ENCODE measurements around the gene KRTAP10-10.
"Not testable (repeated sequence)": the region's sequence is repeated elsewhere in the genome, so short reads cannot be mapped to it uniquely, and the experiment has no call there.

- TF ChIP-seq, protein P1, sequence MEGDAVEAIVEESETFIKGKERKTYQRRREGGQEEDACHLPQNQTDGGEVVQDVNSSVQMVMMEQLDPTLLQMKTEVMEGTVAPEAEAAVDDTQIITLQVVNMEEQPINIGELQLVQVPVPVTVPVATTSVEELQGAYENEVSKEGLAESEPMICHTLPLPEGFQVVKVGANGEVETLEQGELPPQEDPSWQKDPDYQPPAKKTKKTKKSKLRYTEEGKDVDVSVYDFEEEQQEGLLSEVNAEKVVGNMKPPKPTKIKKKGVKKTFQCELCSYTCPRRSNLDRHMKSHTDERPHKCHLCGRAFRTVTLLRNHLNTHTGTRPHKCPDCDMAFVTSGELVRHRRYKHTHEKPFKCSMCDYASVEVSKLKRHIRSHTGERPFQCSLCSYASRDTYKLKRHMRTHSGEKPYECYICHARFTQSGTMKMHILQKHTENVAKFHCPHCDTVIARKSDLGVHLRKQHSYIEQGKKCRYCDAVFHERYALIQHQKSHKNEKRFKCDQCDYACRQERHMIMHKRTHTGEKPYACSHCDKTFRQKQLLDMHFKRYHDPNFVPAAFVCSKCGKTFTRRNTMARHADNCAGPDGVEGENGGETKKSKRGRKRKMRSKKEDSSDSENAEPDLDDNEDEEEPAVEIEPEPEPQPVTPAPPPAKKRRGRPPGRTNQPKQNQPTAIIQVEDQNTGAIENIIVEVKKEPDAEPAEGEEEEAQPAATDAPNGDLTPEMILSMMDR (optimal IDR thresholded peaks at IDR 0.05 in 1 of 3, IDR thresholded peaks at IDR 0.05 in 1 of 3, conservative IDR thresholded peaks at IDR 0.05 in 1 of 3; ENCODE audit: extremely low read depth in 1 of 3, insufficient read depth in 2 of 3, low read length in 3 of 3), result not testable (repeated sequence)
- TF ChIP-seq EZH2 (IDR thresholded peaks at IDR 0.05; ENCODE audit: low read length), result not testable (repeated sequence)
These were observed 45.4 kb upstream of the KRTAP10-10 start for GRCh38 chr21:44591801-44592130.

All from keratinocyte (primary cell).